ENCODE results near the gene GPBAR1.

Gene GPBAR1

DNA sequence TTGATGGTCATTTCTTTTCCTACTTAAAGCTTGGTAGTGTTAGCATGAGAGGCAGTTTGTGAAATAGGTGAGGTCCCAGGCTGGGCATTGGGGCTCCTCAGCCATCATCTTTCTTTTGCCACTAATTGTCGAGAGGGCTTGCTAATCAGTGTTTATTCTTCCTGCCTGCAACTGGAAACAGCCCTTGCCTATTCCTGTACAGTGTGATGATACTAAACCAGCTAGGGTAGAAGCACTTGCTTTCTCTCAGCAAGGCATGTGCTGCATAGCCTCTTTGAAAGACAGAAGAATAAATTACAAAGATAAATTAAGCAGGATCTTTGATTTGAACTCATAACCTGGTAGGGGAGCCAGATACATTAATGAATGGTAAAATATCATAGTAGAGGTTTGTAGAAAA lies 16.6 kb upstream of the GPBAR1 start:
- Histone ChIP-seq H3K9ac (ENCODE audit: low read length in 2 of 2) (no peak overlapping the region), H3K36me3 (ENCODE audit: control insufficient read depth in 2 of 2, insufficient read depth in 2 of 2, low read length in 2 of 2) (peaks cover 54 to 65% of the 10 kb centered on the region in 2 donors), H3K4me1 (ENCODE audit: control insufficient read depth, insufficient read depth, low read length) (no peaks in the 10 kb centered on the region), H3K27ac (ENCODE audit: low read length) (no peak overlapping the region), H3K4me3 (ENCODE audit: low read length in 2 of 2) (no peak overlapping the region), H3K9me3 (ENCODE audit: control insufficient read depth in 2 of 2, low read length in 2 of 2) (no peaks in the 10 kb centered on the region), H3K27me3 (ENCODE audit: control insufficient read depth in 1 of 2, insufficient read depth in 2 of 2, low read length in 2 of 2) (no peaks in the 10 kb centered on the region)

DNA sequence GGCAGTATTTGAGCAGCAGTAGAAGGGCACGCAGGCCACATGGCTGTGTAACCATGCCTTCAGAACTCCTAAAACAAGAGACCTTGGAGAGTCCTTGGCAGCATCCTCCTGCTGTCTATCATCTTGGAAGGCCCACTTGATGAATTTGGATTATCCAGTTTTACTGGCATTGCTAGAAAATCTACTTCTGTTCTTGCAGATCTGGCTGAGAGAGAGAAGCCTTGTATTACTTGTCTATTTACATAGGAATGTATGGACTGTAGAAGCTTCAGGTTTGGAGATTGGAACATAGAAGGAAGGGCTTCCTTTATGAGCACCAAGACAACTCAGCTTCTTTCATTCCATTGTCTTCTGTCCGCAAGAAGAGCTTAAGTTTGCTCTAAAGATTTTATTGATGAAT lies 16.1 kb upstream of the GPBAR1 start:
- H3K36me3 ChIP-seq (ENCODE audit: control insufficient read depth in 2 of 2, insufficient read depth in 2 of 2, low read length in 2 of 2), result peaks cover 55 to 65% of the 10 kb centered on the region in 2 donors
- no peak overlapping the region for H3K9ac ChIP-seq (ENCODE audit: low read length in 2 of 2)
- no peak overlapping the region for H3K4me3 ChIP-seq (ENCODE audit: low read length in 2 of 2)
- H3K27me3 ChIP-seq (ENCODE audit: control insufficient read depth in 1 of 2, insufficient read depth in 2 of 2, low read length in 2 of 2), result no peaks in the 10 kb centered on the region
- no peaks in the 10 kb centered on the region for H3K4me1 ChIP-seq (ENCODE audit: control insufficient read depth, insufficient read depth, low read length)
- no peaks in the 10 kb centered on the region for H3K9me3 ChIP-seq (ENCODE audit: control insufficient read depth in 2 of 2, low read length in 2 of 2)
- H3K27ac ChIP-seq (ENCODE audit: low read length), result no peak overlapping the region

DNA sequence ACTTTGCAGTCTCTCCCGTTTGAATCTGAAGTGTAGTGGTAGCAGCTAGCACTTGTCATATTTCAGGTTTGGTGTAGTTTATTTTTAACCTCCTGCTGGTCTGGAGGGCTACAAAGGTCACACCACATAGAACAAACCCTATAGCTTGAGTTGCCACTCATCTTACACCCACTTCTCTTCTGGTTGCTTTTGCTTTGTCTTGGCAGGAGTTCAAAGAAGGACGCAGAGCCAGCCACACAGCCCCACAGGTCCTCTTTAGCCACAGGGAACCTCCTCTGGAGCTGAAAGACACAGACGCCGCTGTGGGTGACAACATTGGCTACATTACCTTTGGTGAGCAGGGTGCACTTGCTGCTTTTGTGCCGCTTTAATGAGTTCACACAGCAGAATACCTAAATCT lies 15.6 kb upstream of the GPBAR1 start:
- H3K27me3 ChIP-seq (ENCODE audit: control insufficient read depth in 1 of 2, insufficient read depth in 2 of 2, low read length in 2 of 2), result no peaks in the 10 kb centered on the region
- no peak overlapping the region for H3K27ac ChIP-seq (ENCODE audit: low read length)
- H3K36me3 ChIP-seq (ENCODE audit: control insufficient read depth in 2 of 2, insufficient read depth in 2 of 2, low read length in 2 of 2), result peaks cover 57 to 65% of the 10 kb centered on the region in 2 donors
- H3K4me1 ChIP-seq (ENCODE audit: control insufficient read depth, insufficient read depth, low read length), result no peaks in the 10 kb centered on the region
- H3K4me3 ChIP-seq (ENCODE audit: low read length in 2 of 2), result no peak overlapping the region
- no peak overlapping the region for H3K9ac ChIP-seq (ENCODE audit: low read length in 2 of 2)
- no peaks in the 10 kb centered on the region for H3K9me3 ChIP-seq (ENCODE audit: control insufficient read depth in 2 of 2, low read length in 2 of 2)

DNA sequence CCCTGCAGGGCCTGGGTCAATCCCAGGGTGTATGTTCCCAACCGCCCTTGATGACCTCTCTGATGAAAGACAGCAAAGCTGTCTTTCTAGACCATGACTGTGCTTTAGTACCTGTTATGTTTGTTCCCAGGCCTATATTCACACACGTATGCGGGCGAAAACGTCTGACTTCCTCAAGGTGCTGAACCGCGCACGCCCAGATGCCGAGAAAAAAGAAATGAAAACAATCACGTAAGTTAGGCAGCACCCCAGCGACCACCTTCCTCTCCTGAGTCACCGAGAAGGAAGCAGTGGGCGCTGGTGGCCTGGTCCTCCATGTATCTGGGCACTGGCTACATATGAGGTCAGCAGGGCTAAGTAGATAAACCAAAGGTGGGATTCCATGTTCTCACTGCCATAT lies 11.1 kb upstream of the GPBAR1 start:
- Histone ChIP-seq H3K36me3 (ENCODE audit: control insufficient read depth in 2 of 2, insufficient read depth in 2 of 2, low read length in 2 of 2) (peaks cover 78 to 83% of the 10 kb centered on the region in 2 donors), H3K27me3 (ENCODE audit: control insufficient read depth in 1 of 2, insufficient read depth in 2 of 2, low read length in 2 of 2) (no peaks in the 10 kb centered on the region), H3K9me3 (ENCODE audit: control insufficient read depth in 2 of 2, low read length in 2 of 2) (no peaks in the 10 kb centered on the region), H3K27ac (ENCODE audit: low read length) (no peak overlapping the region), H3K9ac (ENCODE audit: low read length in 2 of 2) (no peak overlapping the region), H3K4me1 (ENCODE audit: control insufficient read depth, insufficient read depth, low read length) (peaks cover 8% of the 10 kb centered on the region), H3K4me3 (ENCODE audit: low read length in 2 of 2) (no peak overlapping the region)

DNA sequence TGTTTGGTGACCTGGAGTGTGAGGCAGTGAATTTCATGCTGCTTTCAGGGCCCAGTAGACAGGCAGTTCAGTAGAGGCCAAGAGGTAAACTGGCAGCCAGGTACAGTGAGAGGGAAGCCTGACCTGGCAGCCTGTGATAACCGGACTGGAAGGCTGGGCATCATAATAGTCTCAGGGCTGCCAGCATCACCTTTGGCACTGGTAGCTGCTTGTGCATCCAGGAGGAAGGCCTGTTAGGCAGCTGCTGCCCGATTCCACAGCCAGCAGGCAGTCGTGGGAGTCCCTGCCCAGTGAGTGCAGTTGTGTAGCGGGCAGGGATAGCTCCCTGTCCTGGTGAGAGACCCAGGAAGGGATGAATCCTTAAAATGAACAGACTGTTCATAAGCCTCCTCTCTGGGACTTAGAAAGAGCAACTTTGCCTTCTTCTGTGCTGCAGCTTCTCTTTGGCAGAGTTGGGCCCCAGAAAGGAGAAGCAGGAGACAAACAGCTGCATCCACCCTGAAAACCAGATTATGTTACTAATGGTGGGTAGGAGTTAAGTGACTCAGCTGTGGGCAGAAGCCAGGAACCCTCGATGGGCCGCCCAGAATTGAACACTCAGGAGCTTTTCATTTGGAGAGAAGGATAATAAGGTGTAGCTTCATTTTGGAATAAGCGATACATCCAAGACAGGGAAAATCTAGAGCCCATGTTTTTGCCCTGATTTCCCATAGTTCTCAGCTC lies 8.1 kb upstream of the GPBAR1 start:
- Histone ChIP-seq H3K4me3 (ENCODE audit: low read length in 2 of 2) (no peak overlapping the region), H3K9ac (ENCODE audit: low read length in 2 of 2) (no peak overlapping the region), H3K27me3 (ENCODE audit: control insufficient read depth in 1 of 2, insufficient read depth in 2 of 2, low read length in 2 of 2) (no peaks in the 10 kb centered on the region), H3K36me3 (ENCODE audit: control insufficient read depth in 2 of 2, insufficient read depth in 2 of 2, low read length in 2 of 2) (peaks cover 72 to 73% of the 10 kb centered on the region in 2 donors), H3K27ac (ENCODE audit: low read length) (peak overlapping the region; percentile 11), H3K4me1 (ENCODE audit: control insufficient read depth, insufficient read depth, low read length) (peaks cover 8% of the 10 kb centered on the region), H3K9me3 (ENCODE audit: control insufficient read depth in 2 of 2, low read length in 2 of 2) (no peaks in the 10 kb centered on the region)

DNA sequence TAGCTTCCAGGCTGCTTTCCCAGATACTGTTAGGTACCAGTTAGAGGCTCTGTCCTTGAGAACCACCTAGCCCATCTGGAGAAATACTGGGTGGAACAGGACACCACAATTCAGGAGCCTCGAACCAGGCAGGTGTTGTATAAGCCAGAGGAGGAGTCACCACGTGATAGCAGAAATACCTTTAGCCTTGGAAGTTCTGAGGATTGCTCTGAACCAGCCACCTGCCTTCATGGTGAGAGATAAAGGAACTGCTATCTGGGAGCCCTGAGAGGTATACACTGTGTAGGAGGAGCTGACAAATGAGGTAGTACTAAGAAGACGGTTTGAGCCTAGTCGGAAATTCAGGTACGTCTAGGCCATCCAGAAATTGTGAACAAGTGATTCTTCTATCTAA lies 7.6 kb upstream of the GPBAR1 start:
- peaks cover 8% of the 10 kb centered on the region for H3K4me1 ChIP-seq (ENCODE audit: control insufficient read depth, insufficient read depth, low read length)
- no peak overlapping the region for H3K27ac ChIP-seq (ENCODE audit: low read length)
- H3K9me3 ChIP-seq (ENCODE audit: control insufficient read depth in 2 of 2, low read length in 2 of 2), result no peaks in the 10 kb centered on the region
- no peaks in the 10 kb centered on the region for H3K27me3 ChIP-seq (ENCODE audit: control insufficient read depth in 1 of 2, insufficient read depth in 2 of 2, low read length in 2 of 2)
- H3K9ac ChIP-seq (ENCODE audit: low read length in 2 of 2), result no peak overlapping the region
- peaks cover 68% of the 10 kb centered on the region in 2 donors for H3K36me3 ChIP-seq (ENCODE audit: control insufficient read depth in 2 of 2, insufficient read depth in 2 of 2, low read length in 2 of 2)
- H3K4me3 ChIP-seq (ENCODE audit: low read length in 2 of 2), result no peak overlapping the region

DNA sequence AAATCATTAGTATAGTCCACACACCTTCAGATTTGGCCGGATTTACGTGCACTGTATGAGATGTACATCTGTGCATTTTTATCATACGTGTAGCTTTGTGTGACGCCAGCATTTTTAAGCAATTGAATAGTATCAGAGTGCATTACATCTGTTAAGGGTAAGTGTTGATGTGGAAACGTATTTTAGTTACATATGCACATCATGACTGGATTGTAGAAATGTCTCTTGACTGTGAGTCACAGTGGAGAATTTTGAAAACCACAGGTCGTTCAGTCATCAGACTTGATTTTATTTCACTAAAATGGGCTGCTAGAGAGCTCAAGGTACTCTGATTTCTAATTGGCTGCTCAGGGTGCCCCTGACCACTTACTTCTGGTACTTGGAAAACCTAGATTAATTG lies 5.4 kb upstream of the GPBAR1 start:
- no peak overlapping the region for H3K4me3 ChIP-seq (ENCODE audit: low read length in 2 of 2)
- H3K4me1 ChIP-seq (ENCODE audit: control insufficient read depth, insufficient read depth, low read length), result peaks cover 29% of the 10 kb centered on the region
- H3K36me3 ChIP-seq (ENCODE audit: control insufficient read depth in 2 of 2, insufficient read depth in 2 of 2, low read length in 2 of 2), result peaks cover 50 to 51% of the 10 kb centered on the region in 2 donors
- no peak overlapping the region for H3K27ac ChIP-seq (ENCODE audit: low read length)
- no peaks in the 10 kb centered on the region for H3K27me3 ChIP-seq (ENCODE audit: control insufficient read depth in 1 of 2, insufficient read depth in 2 of 2, low read length in 2 of 2)
- H3K9me3 ChIP-seq (ENCODE audit: control insufficient read depth in 2 of 2, low read length in 2 of 2), result no peaks in the 10 kb centered on the region
- no peak overlapping the region for H3K9ac ChIP-seq (ENCODE audit: low read length in 2 of 2)

DNA sequence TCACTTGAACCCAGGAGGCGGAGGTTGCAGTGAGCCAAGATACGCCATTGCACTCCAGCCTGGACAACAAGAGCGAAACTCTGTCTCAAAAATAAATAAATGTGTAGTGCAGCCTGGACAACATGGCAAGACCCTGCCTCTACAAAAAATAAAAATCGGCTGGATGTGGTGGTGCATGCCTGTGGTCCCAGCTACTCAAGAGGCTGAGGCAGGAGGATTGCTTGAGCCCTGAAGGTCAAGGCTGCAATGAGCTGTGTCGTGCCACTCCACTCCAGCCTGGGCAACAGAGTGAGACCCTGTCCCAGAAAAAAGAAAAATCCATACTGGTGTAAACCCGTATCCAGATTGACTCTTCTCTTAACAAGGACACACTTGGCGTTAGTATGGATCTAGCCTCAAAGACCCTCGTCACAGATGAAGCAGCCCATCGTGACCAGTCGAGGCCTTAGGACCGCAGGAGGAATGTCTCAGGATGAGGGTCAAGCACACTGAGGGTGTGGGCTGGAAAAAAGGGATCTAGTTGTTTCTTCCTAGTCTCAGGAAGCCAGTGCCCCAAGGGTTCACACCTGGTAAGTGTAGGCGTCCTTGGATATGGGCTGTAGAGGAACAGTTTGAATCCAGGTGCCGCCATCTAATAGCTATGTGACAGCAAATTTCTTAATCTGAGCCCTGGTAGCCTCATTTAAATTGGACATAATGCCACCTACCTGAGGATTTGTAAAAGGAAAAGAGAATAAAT lies 4.0 kb upstream of the GPBAR1 start:
- peaks cover 39% of the 10 kb centered on the region in 2 donors for H3K36me3 ChIP-seq (ENCODE audit: control insufficient read depth in 2 of 2, insufficient read depth in 2 of 2, low read length in 2 of 2)
- H3K9ac ChIP-seq (ENCODE audit: low read length in 2 of 2), result no peak overlapping the region
- peak overlapping the region; percentile 6 for H3K27ac ChIP-seq (ENCODE audit: low read length)
- no peak overlapping the region for H3K4me3 ChIP-seq (ENCODE audit: low read length in 2 of 2)
- H3K27me3 ChIP-seq (ENCODE audit: control insufficient read depth in 1 of 2, insufficient read depth in 2 of 2, low read length in 2 of 2), result no peaks in the 10 kb centered on the region
- no peaks in the 10 kb centered on the region for H3K9me3 ChIP-seq (ENCODE audit: control insufficient read depth in 2 of 2, low read length in 2 of 2)
- peaks cover 42% of the 10 kb centered on the region for H3K4me1 ChIP-seq (ENCODE audit: control insufficient read depth, insufficient read depth, low read length)

DNA sequence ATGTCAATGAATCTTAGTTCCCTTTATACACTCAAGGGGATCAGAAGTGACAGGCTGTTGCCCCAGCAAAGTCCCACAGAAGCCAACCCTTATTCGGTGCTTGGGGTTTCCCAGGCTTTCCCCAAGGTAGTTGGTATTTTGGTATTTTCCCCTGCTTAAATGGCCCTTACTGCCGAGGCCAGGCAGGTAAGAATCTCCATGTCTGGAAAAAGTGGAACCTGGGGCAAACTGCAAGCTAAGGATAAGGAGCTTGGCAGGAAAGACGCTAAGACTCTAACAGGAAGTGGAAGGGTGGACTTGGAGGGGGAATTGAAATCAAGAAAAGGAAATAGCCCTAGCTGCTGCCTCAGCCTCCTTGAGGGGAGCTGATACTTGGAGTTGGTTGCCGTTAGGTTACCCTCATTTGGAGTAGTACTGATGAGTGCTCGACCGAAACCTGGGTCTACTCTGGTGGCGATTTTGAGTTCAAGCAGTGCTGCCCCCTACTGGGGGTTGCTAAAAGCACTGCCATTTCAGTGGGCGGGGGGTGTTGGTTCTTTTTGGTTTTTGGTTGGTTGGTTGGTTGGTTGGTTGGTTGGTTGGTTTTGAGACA lies 3.3 kb upstream of the GPBAR1 start:
- H3K4me1 ChIP-seq (ENCODE audit: control insufficient read depth, insufficient read depth, low read length), result peaks cover 47% of the 10 kb centered on the region
- no peak overlapping the region for H3K4me3 ChIP-seq (ENCODE audit: low read length in 2 of 2)

DNA sequence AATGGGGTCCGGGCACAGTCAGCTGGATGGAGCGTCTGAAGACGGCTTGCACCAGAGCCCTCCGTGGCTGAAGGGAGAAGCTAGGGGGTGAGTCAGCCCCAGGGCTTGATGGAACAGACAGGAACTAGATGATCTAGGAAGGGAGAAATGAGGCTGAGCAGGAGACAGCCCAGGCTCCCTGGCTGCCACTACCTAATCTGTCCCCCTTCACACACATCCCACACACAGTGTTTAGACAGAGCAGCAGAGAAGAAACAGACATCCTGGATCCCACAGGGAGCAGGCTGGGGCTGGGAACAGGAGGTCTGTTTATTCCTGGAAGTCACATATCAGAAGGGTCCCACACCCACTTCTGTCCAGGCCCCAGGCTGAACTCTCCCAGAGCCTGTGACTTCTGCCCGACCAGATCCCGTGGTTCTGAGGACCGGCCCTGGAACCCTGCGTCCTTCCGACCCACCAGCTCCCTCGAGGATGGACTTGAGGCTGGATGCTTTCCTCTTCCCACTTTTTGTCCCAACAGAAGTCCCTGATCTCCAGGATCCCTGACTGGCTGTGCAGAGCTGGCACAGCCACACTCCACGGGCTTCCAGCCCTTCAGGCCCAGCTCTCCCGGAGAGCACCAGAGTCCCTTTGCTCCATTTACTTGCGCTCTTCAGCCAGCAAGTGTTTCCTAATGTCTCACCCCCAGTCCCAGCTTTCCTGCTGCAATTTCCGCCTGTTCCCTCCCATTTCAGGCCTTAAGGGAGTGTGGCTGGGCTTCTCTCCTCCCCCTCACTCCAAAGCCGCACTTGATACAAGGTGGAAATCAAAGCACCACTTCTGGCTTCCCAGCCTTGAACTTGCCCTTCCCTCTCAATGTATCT lies 1.5 kb upstream of the GPBAR1 start:
- Histone ChIP-seq H3K27ac (ENCODE audit: low read length) (peak overlapping the region; percentile 96), H3K9ac (ENCODE audit: low read length in 2 of 2) (peak overlapping the region; percentile 59 to 68), H3K4me1 (ENCODE audit: control insufficient read depth, insufficient read depth, low read length) (peaks cover 60% of the 10 kb centered on the region), H3K36me3 (ENCODE audit: control insufficient read depth in 2 of 2, insufficient read depth in 2 of 2, low read length in 2 of 2) (peaks cover 20 to 21% of the 10 kb centered on the region in 2 donors), H3K27me3 (ENCODE audit: control insufficient read depth in 1 of 2, insufficient read depth in 2 of 2, low read length in 2 of 2) (no peaks in the 10 kb centered on the region), H3K9me3 (ENCODE audit: control insufficient read depth in 2 of 2, low read length in 2 of 2) (no peaks in the 10 kb centered on the region), H3K4me3 (ENCODE audit: low read length in 2 of 2) (peak overlapping the region; percentile 36 to 57)

More for the DNA sequence above, 3.3 kb upstream of the GPBAR1 start:
- Histone ChIP-seq H3K9me3 (ENCODE audit: control insufficient read depth in 2 of 2, low read length in 2 of 2) (no peaks in the 10 kb centered on the region), H3K9ac (ENCODE audit: low read length in 2 of 2) (no peak overlapping the region), H3K27me3 (ENCODE audit: control insufficient read depth in 1 of 2, insufficient read depth in 2 of 2, low read length in 2 of 2) (no peaks in the 10 kb centered on the region), H3K27ac (ENCODE audit: low read length) (peak overlapping the region; percentile 6), H3K36me3 (ENCODE audit: control insufficient read depth in 2 of 2, insufficient read depth in 2 of 2, low read length in 2 of 2) (peaks cover 32% of the 10 kb centered on the region in 2 donors)

All from stomach smooth muscle (tissue), 2 donors.